ENCODE measurements around the gene TPST2.

GRCh38 chr22:26559961-26560575 lies 29.9 kb downstream of the TPST2 start:
- TF ChIP-seq EZH2 (IDR thresholded peaks at IDR 0.05; ENCODE audit: insufficient read depth, poor library complexity, severe bottlenecking) (no peak), EZH2phosphoT487 (IDR thresholded peaks at IDR 0.05; ENCODE audit: insufficient read depth, low read depth) (no peak)

Data from GM23248 (cell line).